ENCODE results near the gene ABCB8. TPM values are rescaled to one million over a fixed set of nuclear protein-coding genes. Genes with fewer than 3 reads are reported as not detected.

The ABCB8 gene
- total and polyA plus RNA-seq, 2 of the 4 experiments (the other 2 are of a cell fraction): 16.3 to 26.8 TPM

GRCh38 chr7:151034312-151035025, 6.2 kb downstream of the ABCB8 start:
- 100% methylated on average over 5 of the region's 21 CpGs; no CpG with 5 or more reads in 1 of the 2 experiments for WGBS, 2 experiments (ENCODE audit: extremely low coverage in 2 of 2, insufficient read length in 1 of 2)
- in situ Hi-C loops (cut with MboI; ENCODE audit: low sequenced_read_pairs): no loop called here
- H3K4me2 ChIP-seq (ENCODE audit: low read depth, low read length): no peak overlapping the region
- no peak overlapping the region for H3K27ac ChIP-seq (ENCODE audit: insufficient read depth, low read length)
- DNase-seq (no peak), ATAC-seq (ENCODE audit: low read depth) (no peak)
- H2BK120ac ChIP-seq (ENCODE audit: low read depth, low read length): no peak overlapping the region
- TF ChIP-seq RCOR1 (IDR thresholded peaks at IDR 0.05; ENCODE audit: insufficient replicate concordance, low read length): no peak
- no peak for TF ChIP-seq MAZ (IDR thresholded peaks at IDR 0.05; ENCODE audit: borderline replicate concordance, low read depth, low read length)
- TF ChIP-seq MAFK (IDR thresholded peaks at IDR 0.05; ENCODE audit: low read depth, low read length): no peak
- no peak for TF ChIP-seq MXI1 (IDR thresholded peaks at IDR 0.05; ENCODE audit: borderline replicate concordance, low read depth, low read length)
- TF ChIP-seq CTCF (conservative IDR thresholded peaks at IDR 0.05; ENCODE audit: low read depth, low read length): no peak
- TF ChIP-seq SMC3 (IDR thresholded peaks at IDR 0.05; ENCODE audit: low read depth, low read length): no peak
- TF ChIP-seq, protein P1, sequence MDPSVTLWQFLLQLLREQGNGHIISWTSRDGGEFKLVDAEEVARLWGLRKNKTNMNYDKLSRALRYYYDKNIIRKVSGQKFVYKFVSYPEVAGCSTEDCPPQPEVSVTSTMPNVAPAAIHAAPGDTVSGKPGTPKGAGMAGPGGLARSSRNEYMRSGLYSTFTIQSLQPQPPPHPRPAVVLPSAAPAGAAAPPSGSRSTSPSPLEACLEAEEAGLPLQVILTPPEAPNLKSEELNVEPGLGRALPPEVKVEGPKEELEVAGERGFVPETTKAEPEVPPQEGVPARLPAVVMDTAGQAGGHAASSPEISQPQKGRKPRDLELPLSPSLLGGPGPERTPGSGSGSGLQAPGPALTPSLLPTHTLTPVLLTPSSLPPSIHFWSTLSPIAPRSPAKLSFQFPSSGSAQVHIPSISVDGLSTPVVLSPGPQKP (IDR thresholded peaks at IDR 0.05; ENCODE audit: borderline replicate concordance, low read depth, low read length): no peak
- no peak for TF ChIP-seq BHLHE40 (IDR thresholded peaks at IDR 0.05; ENCODE audit: low read depth, low read length)
- TF ChIP-seq CEBPB (IDR thresholded peaks at IDR 0.05; ENCODE audit: low read depth, low read length): no peak
- no peak for TF ChIP-seq CHD1 (IDR thresholded peaks at IDR 0.05; ENCODE audit: low read depth, low read length)
- no peak for TF ChIP-seq NFE2L2 (IDR thresholded peaks at IDR 0.05; ENCODE audit: low read depth, low read length)
- no peak for TF ChIP-seq POLR2A (IDR thresholded peaks at IDR 0.05; ENCODE audit: low read depth, low read length)
- TF ChIP-seq USF2 (IDR thresholded peaks at IDR 0.05; ENCODE audit: low read depth, low read length): no peak
- TF ChIP-seq RFX5 (IDR thresholded peaks at IDR 0.05; ENCODE audit: low read depth, low read length): no peak
- TF ChIP-seq FOS (IDR thresholded peaks at IDR 0.05; ENCODE audit: low read depth, low read length): no peak
- TF ChIP-seq RAD21 (IDR thresholded peaks at IDR 0.05; ENCODE audit: low read length): no peak
- H3K56ac ChIP-seq (ENCODE audit: extremely low read depth, insufficient read depth, low read length): no peak overlapping the region
- no peaks in the 10 kb centered on the region for H3K27me3 ChIP-seq (ENCODE audit: control insufficient read depth, insufficient read depth, low read length)
- no peak overlapping the region for H2BK15ac ChIP-seq (ENCODE audit: low read depth, low read length)
- H2AK5ac ChIP-seq (ENCODE audit: low read depth, low read length): no peak overlapping the region
- ChIA-PET POLR2A (ENCODE audit: unreplicated experiment) (no interaction called here), CTCF (interaction anchor here (0.5 kb wide), 1 partner anchor 22 kb away, joined by 3 read pairs; no protein-coding TSS in a partner anchor)
- no TSS peak for BruUV-seq (replicated peaks)
- peaks cover 30% of the 10 kb centered on the region for H3K36me3 ChIP-seq (ENCODE audit: control insufficient read depth, insufficient read depth, low read length)
- H3K9me1 ChIP-seq (ENCODE audit: insufficient read depth, low read length): peaks cover 11% of the 10 kb centered on the region
- H4K20me1 ChIP-seq (ENCODE audit: insufficient read depth, low read length): peaks cover 4% of the 10 kb centered on the region
- no peak overlapping the region for H4K8ac ChIP-seq (ENCODE audit: low read depth in 2 of 2, low read length in 2 of 2)
- H2BK5ac ChIP-seq (ENCODE audit: low read depth, low read length, poor library complexity, severe bottlenecking): no peak overlapping the region
- no peak overlapping the region for H3K4ac ChIP-seq (ENCODE audit: low read depth, low read length)
- no peak overlapping the region for H3K4me3 ChIP-seq (ENCODE audit: insufficient read depth, low read depth, low read length)
- no peak overlapping the region for H3K18ac ChIP-seq (ENCODE audit: low read depth, low read length)
- peaks cover 4 to 22% of the 10 kb centered on the region in 2 experiments; a peak in 3 of 4 replicates for H3K79me1 ChIP-seq (ENCODE audit: low read depth in 1 of 2, low read length in 2 of 2)
- dilution Hi-C loops (cut with HindIII; ENCODE audit: low sequenced_read_pairs, unreplicated experiment): no loop called here
- no peak overlapping the region for H4K91ac ChIP-seq (ENCODE audit: insufficient read depth, low read depth, low read length)
- intact Hi-C loops (cut with micrococcal nuclease): no loop called here
- no peaks in the 10 kb centered on the region for H3K9me3 ChIP-seq (ENCODE audit: control insufficient read depth, insufficient read depth, low read length)
- H4K5ac ChIP-seq (ENCODE audit: low read depth, low read length): no peak overlapping the region
- no peak overlapping the region for H2AK9ac ChIP-seq (replicated peaks; ENCODE audit: low read depth, low read length, poor library complexity)
- H3K14ac ChIP-seq (replicated peaks; ENCODE audit: low read depth, low read length): no peak overlapping the region
- H2BK20ac ChIP-seq (ENCODE audit: low read depth, low read length): no peak overlapping the region
- H3K4me1 ChIP-seq (ENCODE audit: control insufficient read depth, insufficient read depth, low read length): peaks cover 13% of the 10 kb centered on the region
- H2AFZ ChIP-seq (replicated peaks; ENCODE audit: low read length, poor library complexity): no peak overlapping the region
- no peak overlapping the region for H3K9ac ChIP-seq (ENCODE audit: low read depth, low read length)
- no peak overlapping the region for H3K23ac ChIP-seq (ENCODE audit: low read depth, low read length)
